IMR-90 (cell line): ENCODE results near the gene CDH26.

Experiments
- CEBPB ChIP-seq: IDR thresholded peaks from 2 replicates; pipeline ENCODE4 v1.6.1; 2012; ENCODE audit warnings: low read depth, low read length, improper control_type of control experiment
- CTCF ChIP-seq: conservative IDR thresholded peaks from 2 replicates; pipeline ENCODE4 v1.5.1; 2012; ENCODE audit warnings: mild to moderate bottlenecking, low read depth, low read length, improper control_type of control experiment
- FOS ChIP-seq: fragments of 150-350 bp; IDR thresholded peaks from 2 replicates; pipeline ENCODE4 v1.6.1; 2016; ENCODE audit warnings: low read depth, low read length
- POLR2A ChIP-seq: IDR thresholded peaks from 2 replicates; pipeline ENCODE4 v1.6.1; 2012; ENCODE audit warnings: mild to moderate bottlenecking, low read depth, low read length

GRCh38 chr20:59942245-59942644, 16.0 kb upstream of the CDH26 start:
- TF ChIP-seq POLR2A, result no peak
- TF ChIP-seq CTCF, result no peak
- no peak for TF ChIP-seq CEBPB
- TF ChIP-seq FOS, result no peak
